Hair follicle dermal papilla cell (primary cell): ENCODE measurements around the gene CALHM1. TPM values are rescaled to one million over a fixed set of nuclear protein-coding genes. Genes with fewer than 3 reads are reported as not detected.

Experiments used
- total RNA-seq: library from RNA; depleted of rRNA; stranded (reverse); fragments of >200 nt; gene quantifications from 2 replicates; pipeline ENCODE4 v1.2.3, GENCODE V29; 2012

Gene CALHM1
- not detected in 2 replicates for total RNA-seq

GRCh38 chr10:103458720-103459119, at the start of gene CALHM1:
Gene CALHM1, minus strand, starts transcription at chr10:103458900. Its CDS starts 149 bp downstream, at chr10:103458751.

GRCh38 chr10:103493362-103493915, 34.7 kb upstream of the CALHM1 start, which contains the start of gene NEURL1:
Gene NEURL1, plus strand, starts transcription at chr10:103493705. Its CDS starts 683 bp downstream, at chr10:103494388.

GRCh38 chr10:103479135-103479534, 20.4 kb upstream of the CALHM1 start, which contains the start of gene CALHM3:
Gene CALHM3, minus strand, starts transcription at chr10:103479240. Its CDS starts 208 bp downstream, at chr10:103479032.

GRCh38 chr10:103451831-103452505, 6.7 kb downstream of the CALHM1 start, which contains the start of gene CALHM2:
Gene CALHM2, minus strand, starts transcription at chr10:103452370. Its CDS starts 2,429 bp downstream, at chr10:103449941.

Other genes with a start within 250 kb of the CALHM1 start
- gene RPEL1, start 213.0 kb downstream of the CALHM1 start, total RNA-seq, result 0.16 TPM in 1 of 2 replicates, not detected in the other
- gene INA, start 181.8 kb downstream of the CALHM1 start, total RNA-seq, result 12.8 and 13.0 TPM in 2 replicates
- gene PCGF6, start 107.8 kb downstream of the CALHM1 start, total RNA-seq, result 10.4 and 11.8 TPM in 2 replicates
- 1.9 and 2.4 TPM in 2 replicates for gene TAF5, start 90.9 kb downstream of the CALHM1 start, total RNA-seq
- gene ATP5MK, start 62.4 kb downstream of the CALHM1 start, total RNA-seq, result 116 and 154 TPM in 2 replicates
- 30.4 and 36.7 TPM in 2 replicates for gene PDCD11, start 62.3 kb downstream of the CALHM1 start, total RNA-seq
- gene CALHM2, start 6.5 kb downstream of the CALHM1 start, total RNA-seq, result 51.1 and 61.2 TPM in 2 replicates
- gene CALHM3, start 20.3 kb upstream of the CALHM1 start, total RNA-seq, result not detected in 2 replicates
- 0.12 and 0.16 TPM in 2 replicates for gene NEURL1, start 34.8 kb upstream of the CALHM1 start, total RNA-seq